ENCODE data around the gene SLC25A17. TPM values are rescaled to one million over a fixed set of nuclear protein-coding genes. Genes with fewer than 3 reads are reported as not detected.
"Not testable (repeated sequence)": the region's sequence is repeated elsewhere in the genome, so short reads cannot be mapped to it uniquely, and the experiment has no call there.

SLC25A17 gene, protein sequence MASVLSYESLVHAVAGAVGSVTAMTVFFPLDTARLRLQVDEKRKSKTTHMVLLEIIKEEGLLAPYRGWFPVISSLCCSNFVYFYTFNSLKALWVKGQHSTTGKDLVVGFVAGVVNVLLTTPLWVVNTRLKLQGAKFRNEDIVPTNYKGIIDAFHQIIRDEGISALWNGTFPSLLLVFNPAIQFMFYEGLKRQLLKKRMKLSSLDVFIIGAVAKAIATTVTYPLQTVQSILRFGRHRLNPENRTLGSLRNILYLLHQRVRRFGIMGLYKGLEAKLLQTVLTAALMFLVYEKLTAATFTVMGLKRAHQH
- 16.7 and 26.0 TPM in 2 replicates for polyA plus RNA-seq (2011; rRNA removed)
- 7.1 and 7.8 TPM in 2 replicates for polyA minus RNA-seq (2011; rRNA and poly(A)+ RNA removed)

DNA sequence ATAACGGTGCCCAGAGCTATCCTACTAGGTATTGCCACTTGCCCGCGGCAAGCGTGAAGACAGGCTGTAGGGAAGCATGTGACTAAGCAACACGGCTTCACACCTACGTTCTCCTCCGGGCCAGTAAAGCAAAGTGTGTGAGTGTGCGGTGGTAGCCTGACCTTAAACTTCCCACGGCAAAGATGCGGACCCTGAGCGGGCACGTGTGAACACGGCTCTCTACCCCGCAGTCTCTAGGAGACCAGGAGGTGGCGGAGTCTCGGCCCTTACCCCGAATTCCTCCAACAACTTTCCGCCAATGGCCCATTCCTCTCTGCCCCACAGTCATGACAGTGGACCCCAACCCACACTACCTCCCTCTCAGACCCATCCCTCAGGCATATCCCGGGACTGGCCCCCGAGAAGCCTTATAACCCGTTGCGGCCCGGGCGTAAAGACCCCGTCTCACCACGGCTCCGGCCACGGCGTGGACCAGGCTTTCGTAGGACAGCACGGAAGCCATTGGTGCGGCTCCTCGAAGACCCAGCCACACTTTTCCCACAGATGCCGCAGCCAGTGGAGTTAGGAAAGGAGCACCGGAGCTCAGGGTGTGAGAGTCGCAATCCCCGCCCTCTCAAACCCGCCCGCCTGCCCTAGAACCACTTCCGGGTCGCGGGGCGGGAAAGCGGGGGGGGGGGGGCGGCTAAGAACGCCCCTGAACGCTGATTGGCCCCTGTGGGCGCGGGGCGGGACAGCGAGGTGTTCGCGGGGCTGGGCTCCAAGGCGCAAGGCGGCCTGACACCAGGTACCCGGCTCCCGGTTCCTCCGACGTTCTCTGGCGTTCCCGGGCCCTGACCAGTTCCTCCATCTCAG lies at the start of gene SLC25A17:
Gene SLC25A17, minus strand, starts transcription at position 600 of the 852 bp plus-strand sequence. Its CDS starts 98 bp downstream, at position 502.
- peak within 1 kb of the TSS; percentile 100 for H3K4me3 ChIP-seq (ENCODE audit: low read depth, low read length)
- H3K27me3 ChIP-seq (ENCODE audit: control insufficient read depth, insufficient read depth, low read length): no peaks in the 10 kb centered on the region
- no peak for DNase-seq (ENCODE audit: low read depth)
- H3K36me3 ChIP-seq (ENCODE audit: control insufficient read depth, insufficient read depth, low read length): no peaks in the 10 kb centered on the region; the same call in 1 of the 2 replicates
- TF ChIP-seq, protein P1, sequence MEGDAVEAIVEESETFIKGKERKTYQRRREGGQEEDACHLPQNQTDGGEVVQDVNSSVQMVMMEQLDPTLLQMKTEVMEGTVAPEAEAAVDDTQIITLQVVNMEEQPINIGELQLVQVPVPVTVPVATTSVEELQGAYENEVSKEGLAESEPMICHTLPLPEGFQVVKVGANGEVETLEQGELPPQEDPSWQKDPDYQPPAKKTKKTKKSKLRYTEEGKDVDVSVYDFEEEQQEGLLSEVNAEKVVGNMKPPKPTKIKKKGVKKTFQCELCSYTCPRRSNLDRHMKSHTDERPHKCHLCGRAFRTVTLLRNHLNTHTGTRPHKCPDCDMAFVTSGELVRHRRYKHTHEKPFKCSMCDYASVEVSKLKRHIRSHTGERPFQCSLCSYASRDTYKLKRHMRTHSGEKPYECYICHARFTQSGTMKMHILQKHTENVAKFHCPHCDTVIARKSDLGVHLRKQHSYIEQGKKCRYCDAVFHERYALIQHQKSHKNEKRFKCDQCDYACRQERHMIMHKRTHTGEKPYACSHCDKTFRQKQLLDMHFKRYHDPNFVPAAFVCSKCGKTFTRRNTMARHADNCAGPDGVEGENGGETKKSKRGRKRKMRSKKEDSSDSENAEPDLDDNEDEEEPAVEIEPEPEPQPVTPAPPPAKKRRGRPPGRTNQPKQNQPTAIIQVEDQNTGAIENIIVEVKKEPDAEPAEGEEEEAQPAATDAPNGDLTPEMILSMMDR (IDR thresholded peaks at IDR 0.05; ENCODE audit: insufficient read depth, low read depth, low read length): peak; percentile 67
- ChIA-PET POLR2A (interaction anchor here (0.6 kb wide), 2 partner anchors 15 to 98 kb away, joined by 3 to 4 read pairs; no protein-coding TSS in a partner anchor), CTCF (interaction anchor here (2.1 kb wide), 1 partner anchor 12 kb away, joined by 8 read pairs; no protein-coding TSS in a partner anchor)

DNA sequence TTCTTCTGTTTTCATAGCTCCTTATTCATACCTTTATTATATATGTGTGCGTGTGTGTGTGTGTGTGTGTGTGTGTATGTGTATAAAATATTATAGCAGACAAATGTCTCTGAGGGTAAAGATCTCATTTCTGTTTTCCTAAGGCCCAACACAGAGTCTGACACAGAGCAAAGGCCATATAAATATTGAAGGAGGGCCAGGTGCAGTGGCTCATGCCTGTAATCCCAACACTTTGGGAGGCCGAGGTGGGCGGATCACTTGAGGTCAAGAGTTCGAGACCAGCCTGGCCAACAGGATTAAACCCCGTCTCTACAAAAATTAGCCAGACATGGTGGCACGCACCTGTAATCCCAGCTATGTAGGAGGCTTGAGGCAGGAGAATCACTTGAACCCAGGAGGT lies 49.2 kb upstream of the SLC25A17 start:
- H3K27me3 ChIP-seq (ENCODE audit: control insufficient read depth, insufficient read depth, low read length); DNase-seq (ENCODE audit: low read depth); POLR2A ChIA-PET; H3K36me3 ChIP-seq (ENCODE audit: control insufficient read depth, insufficient read depth, low read length); H3K4me3 ChIP-seq (ENCODE audit: low read depth, low read length): not testable (repeated sequence)
- CTCF ChIA-PET: interaction anchor here (1.3 kb wide), 1 partner anchor 31 kb away, joined by 5 read pairs; no protein-coding TSS in a partner anchor

DNA sequence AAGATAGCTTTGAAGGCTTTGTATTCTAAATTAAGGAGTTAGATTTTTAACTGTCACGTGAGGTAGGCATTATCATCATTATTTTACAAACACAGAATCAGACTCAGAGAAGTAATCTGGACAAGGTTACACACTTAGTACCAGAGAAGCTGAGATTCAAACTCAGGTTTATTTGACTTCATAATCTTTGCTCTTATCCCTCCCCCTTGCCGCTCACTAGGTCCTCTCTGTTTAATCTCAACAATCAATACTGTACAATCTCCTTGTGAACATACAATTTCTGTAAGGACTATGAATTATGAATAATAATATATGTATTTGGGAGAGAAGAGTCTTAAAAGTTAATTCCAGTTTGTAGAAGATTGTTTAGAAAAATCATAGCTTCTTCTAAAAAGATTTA lies 48.0 kb upstream of the SLC25A17 start:
- no peak for DNase-seq (ENCODE audit: low read depth)
- TF ChIP-seq, protein P1 (IDR thresholded peaks at IDR 0.05; ENCODE audit: insufficient read depth, low read depth, low read length): no peak
- POLR2A ChIA-PET: interaction anchor here (0.6 kb wide), 1 partner anchor 244 kb away, joined by 4 read pairs; no protein-coding TSS in a partner anchor
- CTCF ChIA-PET: interaction anchor here (1.1 kb wide), 1 partner anchor 10 kb away, joined by 4 read pairs; the partner anchor contains the start of gene XPNPEP3
- Histone ChIP-seq H3K4me3 (ENCODE audit: low read depth, low read length) (no peak overlapping the region), H3K36me3 (ENCODE audit: control insufficient read depth, insufficient read depth, low read length) (peaks cover under 1% of the 10 kb centered on the region; the same call in 1 of the 2 replicates), H3K27me3 (ENCODE audit: control insufficient read depth, insufficient read depth, low read length) (no peaks in the 10 kb centered on the region)

DNA sequence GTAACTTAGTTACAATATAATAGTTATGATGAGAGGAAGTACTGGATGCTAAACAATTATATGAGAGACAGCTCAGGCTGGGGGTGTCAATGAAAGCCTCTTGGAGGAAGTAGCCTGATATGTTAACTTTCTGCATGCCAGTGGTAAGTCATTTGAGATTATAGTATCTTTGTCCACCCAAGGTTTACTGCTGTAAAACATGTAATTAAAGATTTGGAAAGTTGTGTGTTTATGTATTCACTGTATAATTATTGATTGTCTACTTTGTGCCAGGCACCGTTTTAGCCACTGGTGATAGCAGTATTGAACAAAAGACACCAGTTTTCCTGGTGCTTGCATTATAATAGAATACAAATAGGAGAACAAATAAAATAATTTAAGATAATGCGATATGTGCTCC lies 43.4 kb upstream of the SLC25A17 start:
- ChIA-PET CTCF (interaction anchor here (1.0 to 2.1 kb wide), 2 partner anchors 14 to 36 kb away, joined by 3 to 7 read pairs; no protein-coding TSS in a partner anchor), POLR2A (no interaction called here)
- Histone ChIP-seq H3K36me3 (ENCODE audit: control insufficient read depth, insufficient read depth, low read length) (peaks cover 2% of the 10 kb centered on the region; the same call in 1 of the 2 replicates), H3K4me3 (ENCODE audit: low read depth, low read length) (no peak overlapping the region), H3K27me3 (ENCODE audit: control insufficient read depth, insufficient read depth, low read length) (no peaks in the 10 kb centered on the region)
- TF ChIP-seq, protein P1 (IDR thresholded peaks at IDR 0.05; ENCODE audit: insufficient read depth, low read depth, low read length): no peak
- DNase-seq (ENCODE audit: low read depth): no peak

DNA sequence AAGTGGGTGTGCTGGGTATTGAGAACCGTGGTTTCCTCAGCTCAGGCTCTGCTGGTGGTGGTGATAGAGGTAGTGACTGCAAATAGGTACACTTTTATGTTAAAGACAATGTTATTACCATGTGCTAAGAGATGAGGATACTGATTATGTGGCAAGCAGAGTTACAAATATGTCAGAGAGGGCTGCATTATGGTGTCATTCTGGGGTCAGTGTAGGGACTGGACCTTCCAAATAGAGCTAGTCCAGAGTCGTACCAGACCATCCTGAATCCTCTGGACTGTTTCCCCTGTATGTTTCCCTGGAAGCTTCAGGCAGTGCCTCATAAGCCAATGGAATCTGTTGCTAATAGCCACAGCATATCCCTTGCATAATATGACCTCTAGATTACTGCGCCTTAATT lies 42.9 kb upstream of the SLC25A17 start, which contains the start of gene DNAJB7:
Gene DNAJB7, minus strand, starts transcription at position 101 of the 400 bp plus-strand sequence. CDS start 119 bp downstream, outside the sequence.
- ChIA-PET POLR2A (no interaction called here), CTCF (interaction anchor here (2.1 kb wide), 1 partner anchor 37 kb away, joined by 7 read pairs; no protein-coding TSS in a partner anchor)

More for the DNA sequence above, 42.9 kb upstream of the SLC25A17 start, which contains the start of gene DNAJB7:
- no peak for DNase-seq (ENCODE audit: low read depth)
- TF ChIP-seq, protein P1 (IDR thresholded peaks at IDR 0.05; ENCODE audit: insufficient read depth, low read depth, low read length): no peak
- Histone ChIP-seq H3K36me3 (ENCODE audit: control insufficient read depth, insufficient read depth, low read length) (peaks cover 2% of the 10 kb centered on the region; the same call in 1 of the 2 replicates), H3K27me3 (ENCODE audit: control insufficient read depth, insufficient read depth, low read length) (no peaks in the 10 kb centered on the region), H3K4me3 (ENCODE audit: low read depth, low read length) (no peak within 1 kb of the TSS)
